ENCODE measurements around the gene PCBP3.

GRCh38 chr21:45772180-45772579, 128.7 kb downstream of the PCBP3 start:
- TF ChIP-seq GATA3 (IDR thresholded peaks at IDR 0.05; ENCODE audit: low read depth, low read length) = no peak
- no peak for TF ChIP-seq GATA2 (IDR thresholded peaks at IDR 0.05; ENCODE audit: low read depth, low read length)
